NCI-H2227 (cell line): Measurements from ENCODE around the gene CLTCL1.

Experiments
- DNase-seq: peaks from one replicate; lab custom pipeline; 2025; ENCODE audit not compliant: unreplicated experiment; lab: John Stamatoyannopoulos, UW

CLTCL1 gene

GRCh38 chr22:19134176-19134831 is 157.2 kb downstream of the CLTCL1 start:
- DNase-seq, result no peak

- DNase-seq, result no peak
These were observed 158.0 kb downstream of the CLTCL1 start for GRCh38 chr22:19133561-19133960.

- no peak for DNase-seq
These were observed 158.7 kb downstream of the CLTCL1 start for GRCh38 chr22:19132693-19133400.

- no peak for DNase-seq
These were observed 159.4 kb downstream of the CLTCL1 start for GRCh38 chr22:19132153-19132552.

GRCh38 chr22:19131685-19132015 is 159.9 kb downstream of the CLTCL1 start:
- DNase-seq, result no peak

- DNase-seq, result no peak
These were observed 160.4 kb downstream of the CLTCL1 start, which contains the start of gene TSSK2 for GRCh38 chr22:19130959-19131684. Gene TSSK2, plus strand, starts transcription at chr22:19131308. Its CDS starts 92 bp downstream, at chr22:19131400.

GRCh38 chr22:19129871-19130270 is 161.6 kb downstream of the CLTCL1 start:
- no peak for DNase-seq
